ENCODE results near the gene TCHHL1. TPM values are rescaled to one million over a fixed set of nuclear protein-coding genes. Genes with fewer than 3 reads are reported as not detected.

The TCHHL1 gene
- not detected for polyA plus RNA-seq (2012; ENCODE audit: missing spikeins)

DNA sequence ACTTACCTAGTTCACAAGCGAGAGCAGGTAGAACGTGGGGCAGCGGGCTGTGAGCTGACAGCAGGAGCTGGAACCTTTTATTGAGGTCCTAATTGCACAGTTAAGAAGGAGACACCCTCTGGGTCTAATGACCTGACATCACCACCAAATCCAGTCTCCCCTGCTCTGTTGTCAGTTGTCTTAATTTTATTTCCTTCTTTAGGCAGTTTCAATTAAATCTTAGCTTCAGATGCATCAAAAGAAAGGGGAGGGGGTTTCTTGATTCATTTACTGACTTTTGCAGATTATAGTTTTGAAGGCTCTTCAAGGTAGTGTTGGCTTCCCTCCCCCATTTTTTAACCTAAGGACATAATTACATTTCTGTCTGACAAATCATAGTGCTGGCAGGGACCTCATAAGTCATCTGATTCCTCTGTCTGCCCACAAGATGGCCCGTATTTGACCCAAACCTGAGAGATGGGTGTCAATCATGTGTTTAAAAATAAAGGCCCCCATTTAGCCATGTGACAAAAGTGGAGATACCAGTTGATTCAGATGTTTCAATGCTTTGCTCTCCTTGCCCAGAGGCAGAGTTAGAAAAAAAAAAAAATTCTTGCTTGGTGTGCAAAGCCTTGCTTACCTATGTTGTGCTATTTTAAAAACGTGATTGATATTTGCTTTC is at the start of gene TCHHL1:
Gene TCHHL1 (minus strand): TSS at position 51 of the 661 bp plus-strand sequence. CDS start 921 bp downstream, outside the sequence.
- TF ChIP-seq POLR2A (IDR thresholded peaks at IDR 0.05; ENCODE audit: low read depth, low read length) = no peak
- no peak for TF ChIP-seq TAF1 (IDR thresholded peaks at IDR 0.05; ENCODE audit: borderline replicate concordance, low read depth, low read length)
- no peak for TF ChIP-seq POLR2AphosphoS5 (IDR thresholded peaks at IDR 0.05; ENCODE audit: low read depth, low read length)
- no peak for DNase-seq (ENCODE audit: insufficient read length)
- FAIRE-seq = no peak

GRCh38 chr1:152137215-152137614 is 48.4 kb upstream of the TCHHL1 start:
- FAIRE-seq (no peak), DNase-seq (ENCODE audit: insufficient read length) (no peak)
- TF ChIP-seq POLR2AphosphoS5 (IDR thresholded peaks at IDR 0.05; ENCODE audit: low read depth, low read length) = no peak
- no peak for TF ChIP-seq TAF1 (IDR thresholded peaks at IDR 0.05; ENCODE audit: borderline replicate concordance, low read depth, low read length)
- TF ChIP-seq POLR2A (IDR thresholded peaks at IDR 0.05; ENCODE audit: low read depth, low read length) = no peak

- no peak for TF ChIP-seq POLR2AphosphoS5 (IDR thresholded peaks at IDR 0.05; ENCODE audit: low read depth, low read length)
- no peak for DNase-seq (ENCODE audit: insufficient read length)
- FAIRE-seq = no peak
Observed at GRCh38 chr1:152130186-152130585, 41.3 kb upstream of the TCHHL1 start.

DNA sequence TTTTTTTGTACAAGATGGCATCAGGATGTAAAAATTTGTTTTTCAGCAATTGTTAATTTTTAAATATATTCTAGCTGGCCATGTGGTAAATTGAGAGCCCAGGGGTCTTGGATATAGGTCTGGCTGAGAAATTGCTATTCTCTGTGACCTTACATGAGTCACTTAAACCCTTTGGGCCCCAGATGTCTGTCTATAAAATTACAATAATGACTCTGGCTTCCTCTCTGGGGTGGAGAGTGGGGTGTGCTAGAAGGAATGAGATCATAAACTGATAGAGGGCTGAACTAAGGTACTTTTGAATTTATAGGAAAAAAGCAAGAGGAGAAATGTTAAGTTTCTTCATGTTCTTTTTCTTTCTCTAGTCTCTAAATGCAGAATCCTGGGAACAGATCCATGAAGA is 38.8 kb upstream of the TCHHL1 start:
- TF ChIP-seq POLR2AphosphoS5 (IDR thresholded peaks at IDR 0.05; ENCODE audit: low read depth, low read length) (no peak), TAF1 (IDR thresholded peaks at IDR 0.05; ENCODE audit: borderline replicate concordance, low read depth, low read length) (no peak), POLR2A (IDR thresholded peaks at IDR 0.05; ENCODE audit: low read depth, low read length) (no peak)
- DNase-seq (ENCODE audit: insufficient read length) (no peak), FAIRE-seq (no peak)

DNA sequence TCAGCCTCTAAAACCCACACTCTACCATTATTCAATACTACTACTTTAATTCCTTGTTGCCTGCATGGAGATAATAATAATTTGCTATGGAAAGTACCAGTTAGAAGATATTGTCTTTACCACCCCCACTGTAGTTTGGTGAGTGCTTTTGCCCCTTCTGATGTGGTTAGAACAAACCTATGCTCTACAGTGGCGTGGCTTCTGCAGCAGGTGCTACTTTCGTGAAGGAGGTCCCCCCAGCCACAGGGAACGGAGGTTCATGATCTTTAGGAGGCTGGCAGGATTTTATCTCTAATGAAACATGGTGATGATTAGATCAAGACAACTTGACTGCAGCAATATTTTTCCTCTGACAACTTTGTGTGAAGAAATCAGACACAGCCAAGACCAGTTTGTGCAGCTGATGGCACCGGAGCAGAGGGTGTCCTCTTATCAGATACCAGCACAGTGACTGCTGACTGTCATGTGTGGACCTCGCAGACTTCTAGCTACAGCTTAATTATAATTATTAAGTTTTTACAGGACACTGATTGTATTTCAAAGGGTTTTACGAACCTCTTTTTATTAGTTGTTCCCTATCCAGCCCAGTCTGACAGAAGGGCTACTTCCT is 37.1 kb upstream of the TCHHL1 start:
- FAIRE-seq (no peak), DNase-seq (ENCODE audit: insufficient read length) (no peak)
- TF ChIP-seq TAF1 (IDR thresholded peaks at IDR 0.05; ENCODE audit: borderline replicate concordance, low read depth, low read length) (no peak), POLR2A (IDR thresholded peaks at IDR 0.05; ENCODE audit: low read depth, low read length) (no peak), POLR2AphosphoS5 (IDR thresholded peaks at IDR 0.05; ENCODE audit: low read depth, low read length) (no peak)

DNA sequence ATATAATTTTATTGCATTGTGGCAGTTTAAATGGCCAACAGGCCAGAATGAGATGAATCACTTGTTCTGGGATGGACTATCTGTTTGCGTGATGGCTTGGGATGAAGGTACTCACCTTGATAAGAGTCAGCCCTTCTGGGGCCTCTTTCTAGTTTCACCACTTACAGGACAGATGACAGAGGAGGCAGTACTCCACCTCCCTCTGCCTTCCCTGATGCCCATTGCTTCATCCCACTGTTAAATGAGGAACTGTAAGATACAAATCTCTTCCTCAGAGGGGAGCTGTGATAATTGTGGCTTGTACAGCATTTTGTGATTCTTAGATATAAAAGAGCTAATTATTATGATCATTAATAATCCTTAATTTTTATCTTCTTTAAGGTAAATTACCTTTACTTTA is 30.1 kb upstream of the TCHHL1 start:
- no peak for FAIRE-seq
- DNase-seq (ENCODE audit: insufficient read length) = no peak
- TF ChIP-seq POLR2AphosphoS5 (IDR thresholded peaks at IDR 0.05; ENCODE audit: low read depth, low read length) = no peak
- TF ChIP-seq TAF1 (IDR thresholded peaks at IDR 0.05; ENCODE audit: borderline replicate concordance, low read depth, low read length) = no peak
- TF ChIP-seq POLR2A (IDR thresholded peaks at IDR 0.05; ENCODE audit: low read depth, low read length) = no peak

GRCh38 chr1:152115344-152115743 is 26.5 kb upstream of the TCHHL1 start, which contains the start of gene TCHH:
Gene TCHH (minus strand): TSS chr1:152115444. CDS start chr1:152114080, 1,364 bp downstream.
- TF ChIP-seq POLR2AphosphoS5 (IDR thresholded peaks at IDR 0.05; ENCODE audit: low read depth, low read length) = no peak
- TF ChIP-seq POLR2A (IDR thresholded peaks at IDR 0.05; ENCODE audit: low read depth, low read length) = no peak
- TF ChIP-seq TAF1 (IDR thresholded peaks at IDR 0.05; ENCODE audit: borderline replicate concordance, low read depth, low read length) = no peak
- FAIRE-seq = no peak
- DNase-seq (ENCODE audit: insufficient read length) = no peak

GRCh38 chr1:152112885-152113432 is 24.1 kb upstream of the TCHHL1 start:
- FAIRE-seq = no peak
- DNase-seq (ENCODE audit: insufficient read length) = no peak
- TF ChIP-seq TAF1 (IDR thresholded peaks at IDR 0.05; ENCODE audit: borderline replicate concordance, low read depth, low read length) = no peak
- no peak for TF ChIP-seq POLR2AphosphoS5 (IDR thresholded peaks at IDR 0.05; ENCODE audit: low read depth, low read length)
- TF ChIP-seq POLR2A (IDR thresholded peaks at IDR 0.05; ENCODE audit: low read depth, low read length) = no peak

DNA sequence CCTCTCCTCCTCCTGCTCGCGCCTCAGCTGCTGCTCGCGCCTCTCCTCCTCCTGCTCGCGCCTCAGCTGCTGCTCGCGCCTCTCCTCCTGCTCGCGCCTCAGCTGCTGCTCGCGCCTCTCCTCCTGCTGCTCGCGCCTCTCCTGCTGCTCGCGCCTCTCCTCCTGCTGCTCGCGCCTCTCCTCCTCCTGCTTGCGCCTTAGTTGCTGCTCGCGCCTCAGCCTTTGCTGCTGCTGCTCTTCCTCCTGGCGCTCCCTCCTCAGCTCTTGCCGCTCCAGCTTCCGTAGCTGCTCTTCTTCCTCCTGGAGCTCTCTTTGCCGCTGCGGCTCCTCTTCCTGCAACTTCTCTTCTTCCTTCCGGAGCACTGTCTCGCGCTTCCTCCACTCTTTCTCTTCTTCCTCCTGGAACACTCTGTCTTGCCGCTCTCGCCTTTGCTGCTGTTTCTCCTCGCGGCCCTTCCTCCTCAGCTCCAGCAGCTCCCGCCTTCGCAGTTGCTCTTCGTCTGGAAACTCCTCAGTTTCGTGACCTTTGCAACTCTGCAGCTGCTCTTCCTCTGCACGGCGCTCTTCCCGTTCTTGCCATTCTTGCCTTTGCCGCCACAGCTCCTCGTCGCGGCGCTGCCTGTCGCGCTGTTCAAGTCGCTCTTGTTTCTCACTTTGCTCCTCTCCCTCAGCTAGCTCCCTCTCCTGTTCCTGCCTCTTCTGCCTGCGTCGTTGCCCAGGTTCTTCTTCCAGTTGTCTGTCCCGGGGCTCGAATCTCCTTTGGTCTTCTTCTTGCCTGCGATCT is 23.4 kb upstream of the TCHHL1 start:
- FAIRE-seq (no peak), DNase-seq (ENCODE audit: insufficient read length) (no peak)

GRCh38 chr1:152111515-152111968 is 22.7 kb upstream of the TCHHL1 start:
- DNase-seq (ENCODE audit: insufficient read length) = no peak
- no peak for FAIRE-seq

More for the DNA sequence above, 23.4 kb upstream of the TCHHL1 start:
- TF ChIP-seq TAF1 (IDR thresholded peaks at IDR 0.05; ENCODE audit: borderline replicate concordance, low read depth, low read length) = no peak
- TF ChIP-seq POLR2A (IDR thresholded peaks at IDR 0.05; ENCODE audit: low read depth, low read length) = no peak
- no peak for TF ChIP-seq POLR2AphosphoS5 (IDR thresholded peaks at IDR 0.05; ENCODE audit: low read depth, low read length)

GRCh38 chr1:152110860-152111514 is 22.1 kb upstream of the TCHHL1 start:
- FAIRE-seq = no peak
- no peak for TF ChIP-seq POLR2AphosphoS5 (IDR thresholded peaks at IDR 0.05; ENCODE audit: low read depth, low read length)
- TF ChIP-seq TAF1 (IDR thresholded peaks at IDR 0.05; ENCODE audit: borderline replicate concordance, low read depth, low read length) = no peak
- TF ChIP-seq POLR2A (IDR thresholded peaks at IDR 0.05; ENCODE audit: low read depth, low read length) = no peak
- DNase-seq (ENCODE audit: insufficient read length) = no peak

More at GRCh38 chr1:152111515-152111968, 22.7 kb upstream of the TCHHL1 start:
- TF ChIP-seq TAF1 (IDR thresholded peaks at IDR 0.05; ENCODE audit: borderline replicate concordance, low read depth, low read length) (no peak), POLR2A (IDR thresholded peaks at IDR 0.05; ENCODE audit: low read depth, low read length) (no peak), POLR2AphosphoS5 (IDR thresholded peaks at IDR 0.05; ENCODE audit: low read depth, low read length) (no peak)
